Small intestine (tissue), 16 donors: Measurements from ENCODE around the gene PRRC2B. TPM values are rescaled to one million over a fixed set of nuclear protein-coding genes. Genes with fewer than 3 reads are reported as not detected.
"Not testable (repeated sequence)": the region's sequence is repeated elsewhere in the genome, so short reads cannot be mapped to it uniquely, and the experiment has no call there.

Experiments used
- DNase-seq, 2 donors: peaks; one replicate each; pipeline versions ENCODE4 v3.0.0 to v3.0.0-alpha.2; 2013
- FAIRE-seq: peaks from 2 replicates; lab custom pipeline; 2012; peaks lifted over from hg19 to GRCh38; lab: Jason Lieb, UNC
- H3K27ac ChIP-seq, 3 donors: one replicate each; pipeline ENCODE4 v1.5.1; 2013; ENCODE audit warnings: low read length in 2 of 3, mild to moderate bottlenecking in 2 of 3, control low read depth in 1 of 3, inconsistent platforms in 1 of 3, low read depth in 1 of 3, moderate library complexity in 1 of 3
- H3K27me3 ChIP-seq, 3 donors: one replicate each; pipeline ENCODE4 v1.6.1; 2013; ENCODE audit warnings: low read length in 3 of 3, inconsistent platforms in 1 of 3; ENCODE audit not compliant: control insufficient read depth in 3 of 3, insufficient read depth in 3 of 3
- H3K36me3 ChIP-seq, 3 donors: one replicate each; pipeline ENCODE4 v1.6.1; 2013; ENCODE audit warnings: low read length in 3 of 3, inconsistent platforms in 1 of 3, low read depth in 1 of 3, mild to moderate bottlenecking in 1 of 3, moderate library complexity in 1 of 3; ENCODE audit not compliant: control insufficient read depth in 3 of 3, insufficient read depth in 2 of 3
- H3K4me1 ChIP-seq, 3 donors: one replicate each; pipeline ENCODE4 v1.6.1; 2013; ENCODE audit warnings: low read length in 2 of 3, inconsistent platforms in 1 of 3, low read depth in 1 of 3, mild to moderate bottlenecking in 1 of 3, moderate library complexity in 1 of 3; ENCODE audit not compliant: control insufficient read depth in 3 of 3, insufficient read depth in 2 of 3
- H3K4me3 ChIP-seq, 3 donors: one replicate each; pipeline ENCODE4 v1.5.1; 2013; ENCODE audit warnings: low read length in 3 of 3, control low read depth in 1 of 3, inconsistent platforms in 1 of 3, low read depth in 1 of 3, mild to moderate bottlenecking in 1 of 3, moderate library complexity in 1 of 3
- H3K9me3 ChIP-seq, 2 donors: one replicate each; pipeline ENCODE4 v1.6.1; 2013; ENCODE audit warnings: low read depth in 1 of 2, low read length in 1 of 2; ENCODE audit not compliant: control insufficient read depth in 2 of 2, insufficient read depth in 1 of 2
- WGBS, 3 donors: extraction: QIAGEN DNeasy Blood & Tissue Kit; methylation state at CpG; one replicate each; pipeline ENCODE4 v1.1.7; 2013; 5-methylcytosine and 5-hydroxymethylcytosine counted together
- long read RNA-seq, 10 donors: transcript quantifications; one replicate each; lab custom pipeline, GENCODE V29; 2026
- polyA plus RNA-seq, 4 donors: library from polyadenylated mRNA; stranded (reverse) in 3 of 4; unstranded in 1 of 4; fragments of 200-250 nt in 3 of 4; fragments of 120-200 nt in 1 of 4; gene quantifications; one replicate each; pipeline versions ENCODE4 v1.2.1 to v1.2.3, GENCODE V29; 2013
- donor health status: healthy with polysubstance abuse.
- donor health status: control.
- donor health status: control.
- donor health status: Bipolar disorder and iron deficiency.
- donor health status: healthy.

The PRRC2B gene
- 100 to 1,000 TPM in 1 of 4 donors, 10 to 100 TPM in 3; 18.9 to 138 (median 40.7) TPM for polyA plus RNA-seq
- long read RNA-seq, donor 1, full-length matches to known transcripts = 13 of 61 reads
- long read RNA-seq, donor 1, partial matches to known transcripts = 22 of 61 reads
- long read RNA-seq, donor 1, other reads (novel, unspliced or antisense) = 26 of 61 reads
- long read RNA-seq, donor 2, partial matches to known transcripts = 0 of 1 reads
- long read RNA-seq, donor 2, other reads (novel, unspliced or antisense) = 0 of 1 reads
- long read RNA-seq, donor 3, partial matches to known transcripts = 10 of 13 reads
- long read RNA-seq, donor 3, other reads (novel, unspliced or antisense) = 0 of 13 reads
- long read RNA-seq, donor 4, partial matches to known transcripts = 0 of 1 reads
- long read RNA-seq, donor 4, other reads (novel, unspliced or antisense) = 0 of 1 reads
- long read RNA-seq, donor 5, full-length matches to known transcripts = 2 of 2 reads
- long read RNA-seq, donor 5, partial matches to known transcripts = 0 of 2 reads
- long read RNA-seq, donor 5, other reads (novel, unspliced or antisense) = 0 of 2 reads
- long read RNA-seq, donor 6, partial matches to known transcripts = 0 of 1 reads
- long read RNA-seq, donor 6, other reads (novel, unspliced or antisense) = 0 of 1 reads
- long read RNA-seq, donor 7 = 0 reads
- long read RNA-seq, donor 8 = 0 reads
- long read RNA-seq, donor 9, partial matches to known transcripts = 0 of 1 reads
- long read RNA-seq, donor 9, other reads (novel, unspliced or antisense) = 0 of 1 reads
- long read RNA-seq, donor 10, full-length matches to known transcripts = 8 of 24 reads
- long read RNA-seq, donor 10, partial matches to known transcripts = 16 of 24 reads
- long read RNA-seq, donor 10, other reads (novel, unspliced or antisense) = 0 of 24 reads

DNA sequence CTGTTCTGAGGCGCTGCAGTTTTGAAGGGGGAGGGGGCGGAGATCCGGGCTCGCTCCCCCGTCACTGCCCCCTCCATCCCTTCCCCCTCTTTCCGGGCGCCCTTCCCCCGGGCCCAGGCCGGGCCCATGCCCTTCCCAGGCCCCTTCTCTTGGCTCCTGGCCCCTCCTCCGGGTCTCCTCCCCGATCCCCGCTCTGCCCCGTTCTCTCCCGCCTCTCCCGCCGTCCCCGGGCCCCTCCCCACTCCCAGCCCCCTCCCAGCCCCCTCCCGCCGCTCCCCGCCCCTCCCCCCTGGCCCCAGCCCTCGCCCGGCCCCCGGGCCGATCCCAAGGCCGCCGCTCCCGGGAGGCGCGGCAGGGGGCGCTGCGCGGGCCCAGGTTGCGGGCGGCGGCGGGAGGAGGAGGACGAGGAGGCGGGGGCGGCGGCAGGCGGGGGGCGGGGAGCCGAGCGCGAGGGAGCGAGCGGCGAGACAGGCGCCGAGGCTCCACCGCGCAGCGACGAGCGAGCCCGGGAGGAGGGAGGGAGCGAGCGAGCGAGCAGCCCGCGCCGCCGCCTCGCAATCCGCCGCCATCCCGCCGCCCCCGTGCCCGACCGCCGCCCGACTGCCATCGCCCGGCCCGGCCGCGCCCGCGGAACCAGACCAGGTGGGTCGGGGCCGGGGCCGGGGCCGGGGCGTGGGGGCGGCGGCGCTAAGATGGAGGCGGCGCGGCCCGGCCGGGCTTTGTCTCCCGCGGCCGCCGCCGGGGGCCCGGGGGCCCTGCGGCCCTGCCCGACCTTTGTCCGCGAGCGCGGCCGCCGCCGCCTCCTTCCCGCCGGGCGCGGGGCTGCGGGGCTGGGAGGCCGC is at the start of gene PRRC2B:
PRRC2B (plus strand) TSS at position 465 of the 842 bp plus-strand sequence. CDS start 36,059 bp downstream, outside the sequence.
- H3K9me3 ChIP-seq = no peaks in the 10 kb centered on the region
- H3K27ac ChIP-seq = peak within 1 kb of the TSS; percentile 89 to 94 (median 90)
- 1 to 2% (median 1%) methylated on average over 39 to 112 of the region's 114 CpGs for WGBS, 3 donors
- peaks cover 7 to 37% (median 19%) of the 10 kb centered on the region in 3 donors for H3K4me1 ChIP-seq
- DNase-seq (peak; percentile 82 to 93), FAIRE-seq (no peak)
- no peaks in the 10 kb centered on the region for H3K27me3 ChIP-seq
- H3K36me3 ChIP-seq = peaks cover 0 to 10% (median 0%) of the 10 kb centered on the region in 3 donors
- H3K4me3 ChIP-seq = peak within 1 kb of the TSS; percentile 58 to 84 (median 82)

DNA sequence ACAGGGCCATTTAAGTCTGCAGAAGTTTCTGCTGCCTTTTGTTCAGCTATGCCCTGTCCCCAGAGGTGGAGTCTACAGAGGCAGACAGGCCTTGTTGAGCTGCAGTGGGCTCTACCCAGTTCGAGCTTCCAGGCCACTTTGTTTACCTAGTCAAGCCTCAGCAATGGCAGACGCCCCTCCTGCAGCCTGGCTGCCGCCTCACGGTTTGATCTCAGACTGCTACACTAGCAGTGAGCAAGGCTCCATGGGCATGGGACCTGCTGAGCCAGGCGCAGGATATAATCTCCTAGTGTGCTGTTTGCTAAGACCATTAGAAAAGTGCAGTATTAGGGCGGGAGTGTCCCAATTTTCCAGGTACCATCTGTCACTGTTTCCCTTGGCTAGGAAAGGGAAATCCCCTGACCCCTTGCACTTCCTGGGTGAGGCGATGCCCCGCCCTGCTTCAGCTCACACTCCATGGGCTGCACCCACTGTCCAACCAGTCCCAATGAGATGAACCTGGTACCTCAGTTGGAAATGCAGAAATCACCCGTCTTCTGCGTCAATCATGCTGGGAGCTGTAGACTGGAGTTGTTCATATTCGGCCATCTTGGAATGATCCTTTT is 48.9 kb upstream of the PRRC2B start:
- H3K4me3 ChIP-seq, FAIRE-seq, H3K4me1 ChIP-seq, H3K36me3 ChIP-seq, H3K9me3 ChIP-seq, H3K27me3 ChIP-seq, H3K27ac ChIP-seq, DNase-seq: not testable (repeated sequence)
- WGBS, 3 donors = 72 to 81% (median 80%) methylated on average over 11 of the region's 11 CpGs

DNA sequence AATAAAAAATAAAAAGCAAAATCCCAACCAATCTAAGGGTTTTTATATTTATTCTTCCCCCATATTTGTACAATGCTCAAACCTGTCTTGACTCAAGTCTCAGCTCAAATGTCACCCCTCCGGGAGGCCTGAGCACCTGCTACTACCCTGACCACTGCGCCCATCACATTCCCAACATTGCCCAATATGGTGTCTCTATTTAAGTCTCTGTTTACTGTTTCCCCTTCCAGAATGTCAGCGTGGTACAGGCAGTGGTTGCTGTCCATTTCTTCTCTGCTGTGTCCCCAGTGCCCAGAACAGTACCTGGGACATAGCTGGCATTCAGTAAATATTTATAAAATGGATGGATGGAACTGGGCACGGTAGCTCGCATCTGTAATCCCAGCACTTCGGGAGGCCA is 47.3 kb upstream of the PRRC2B start:
- 89 to 91% (median 90%) methylated on average over 6 of the region's 6 CpGs for WGBS, 3 donors
- FAIRE-seq (no peak), DNase-seq (no peak)
- Histone ChIP-seq H3K4me3 (no peak overlapping the region), H3K27me3 (no peaks in the 10 kb centered on the region), H3K9me3 (peaks cover 0 to 4% of the 10 kb centered on the region in 2 donors), H3K4me1 (no peaks in the 10 kb centered on the region), H3K27ac (no peak overlapping the region), H3K36me3 (no peaks in the 10 kb centered on the region)

DNA sequence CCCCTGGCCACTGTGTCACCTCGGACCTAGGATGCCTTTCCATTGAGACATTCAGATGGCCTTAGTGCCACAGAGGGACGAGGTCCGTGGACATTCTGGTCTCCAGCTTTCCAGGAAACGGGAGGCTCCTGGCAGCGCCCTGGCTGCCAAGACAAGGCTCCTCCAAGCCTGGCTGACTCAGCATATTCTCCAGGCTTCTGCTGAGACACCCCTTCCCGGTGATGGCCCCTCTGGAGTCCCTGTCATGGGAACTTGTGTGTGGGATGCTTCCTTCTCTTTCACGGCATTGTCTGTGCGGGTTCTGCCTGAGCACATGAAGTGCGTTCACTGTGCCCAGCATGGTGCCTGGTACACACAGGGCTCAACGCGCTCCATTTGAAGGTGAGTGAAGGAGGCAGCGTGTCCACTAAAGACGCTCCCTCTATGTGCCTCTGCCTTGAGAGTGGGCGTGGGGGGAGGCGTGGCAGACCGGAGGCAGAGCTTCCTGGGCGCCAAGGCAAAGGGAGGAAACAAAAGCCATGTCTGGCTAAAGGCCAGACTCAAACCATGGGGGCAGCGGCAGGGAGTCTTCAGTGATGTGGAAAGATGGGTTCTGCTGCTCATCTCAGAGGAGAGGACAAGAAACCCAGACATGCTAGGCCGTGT is 46.4 kb upstream of the PRRC2B start:
- Histone ChIP-seq H3K36me3 (no peaks in the 10 kb centered on the region), H3K4me3 (no peak overlapping the region), H3K27me3 (no peaks in the 10 kb centered on the region), H3K4me1 (no peaks in the 10 kb centered on the region), H3K27ac (no peak overlapping the region), H3K9me3 (peaks cover 0 to 4% of the 10 kb centered on the region in 2 donors)
- FAIRE-seq (no peak), DNase-seq (no peak)
- WGBS, 3 donors = 55 to 72% (median 68%) methylated on average over 19 of the region's 19 CpGs

DNA sequence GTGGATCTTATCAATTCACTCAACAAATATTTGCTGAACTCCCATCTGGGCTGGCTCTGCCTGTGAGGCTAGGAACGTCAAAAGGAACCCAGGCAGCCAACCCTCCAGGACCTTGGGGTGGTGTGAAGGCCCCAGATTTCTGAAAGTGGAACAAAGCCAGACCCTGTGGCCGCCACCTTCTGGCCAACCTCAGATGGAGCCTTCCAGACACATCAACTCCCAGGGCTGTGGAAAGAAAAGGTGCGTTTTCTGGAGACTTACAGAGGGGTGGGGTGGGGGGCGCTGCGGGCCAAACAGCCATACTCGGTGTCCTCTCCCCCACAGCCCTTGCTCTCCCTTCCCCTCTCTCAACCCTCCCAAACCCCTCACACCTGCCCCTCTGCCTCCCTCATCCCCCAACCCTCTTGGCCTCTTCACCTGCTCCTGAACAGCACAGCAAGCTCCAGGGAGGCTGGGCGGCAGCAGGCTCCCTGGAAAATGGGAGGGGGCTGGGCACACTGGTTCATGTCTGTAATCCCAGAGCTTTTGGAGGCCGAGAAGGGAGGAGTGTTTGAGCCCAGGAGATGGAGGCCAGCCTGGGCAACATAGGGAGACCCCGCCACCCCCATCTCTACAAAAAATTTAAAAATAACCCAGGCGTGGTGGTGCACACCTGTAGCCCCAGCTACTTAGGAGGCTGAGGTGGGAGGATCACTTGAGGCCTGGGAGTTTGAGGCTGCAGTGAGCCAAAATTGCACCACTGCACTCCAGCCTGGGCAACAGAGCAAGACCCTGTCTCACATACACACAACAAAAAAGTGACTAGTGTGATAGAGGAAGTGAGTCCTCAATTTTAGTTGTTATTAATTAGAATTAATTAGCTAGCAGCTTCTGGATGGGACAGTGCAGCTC is 45.0 kb upstream of the PRRC2B start:
- Histone ChIP-seq H3K4me1 (no peaks in the 10 kb centered on the region), H3K27me3 (no peaks in the 10 kb centered on the region), H3K4me3 (no peak overlapping the region), H3K36me3 (no peaks in the 10 kb centered on the region), H3K9me3 (peaks cover 0 to 4% of the 10 kb centered on the region in 2 donors), H3K27ac (no peak overlapping the region)
- no peak for DNase-seq
- no peak for FAIRE-seq
- WGBS, 3 donors = 67 to 76% (median 67%) methylated on average over 10 of the region's 10 CpGs

DNA sequence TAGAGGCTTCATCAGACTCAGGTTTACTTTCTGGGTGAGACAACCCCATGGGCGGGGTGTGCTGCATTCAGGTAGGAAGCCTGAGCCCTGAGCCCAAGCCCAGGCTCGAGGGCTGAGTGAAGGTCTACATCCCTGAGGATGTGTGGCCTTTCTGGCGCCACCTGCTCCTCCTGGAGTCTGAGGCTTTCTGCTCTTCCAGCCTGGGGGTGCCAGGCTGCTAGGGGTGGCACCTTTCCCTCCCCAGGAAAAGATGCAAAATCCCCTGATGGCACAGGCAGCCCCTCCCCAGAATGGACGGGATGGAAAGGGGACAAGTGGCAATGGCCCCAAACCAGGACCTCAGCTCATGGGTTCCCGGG is 44.4 kb upstream of the PRRC2B start:
- Histone ChIP-seq H3K36me3 (no peaks in the 10 kb centered on the region), H3K27me3 (no peaks in the 10 kb centered on the region), H3K4me1 (no peaks in the 10 kb centered on the region), H3K4me3 (no peak overlapping the region), H3K27ac (no peak overlapping the region), H3K9me3 (peaks cover 0 to 4% of the 10 kb centered on the region in 2 donors)
- DNase-seq (no peak), FAIRE-seq (no peak)
- WGBS, 3 donors = 44 to 50% (median 47%) methylated on average over 5 of the region's 5 CpGs
